NT2/D1 (cell line): ENCODE data around the gene TBL1XR1.

Experiments
- DNase-seq: peaks from one replicate; pipeline ENCODE4 v3.0.0-alpha.2; 2011; ENCODE audit warnings: low read depth, low spot score
- H3K27me3 ChIP-seq: 2 replicates; pipeline ENCODE4 v1.6.0; 2011; ENCODE audit warnings: mild to moderate bottlenecking; ENCODE audit not compliant: insufficient read length, insufficient read depth
- H3K36me3 ChIP-seq: 2 replicates; pipeline ENCODE4 v1.6.1; 2011; ENCODE audit warnings: mild to moderate bottlenecking, low read length, mixed read lengths; ENCODE audit not compliant: insufficient read depth, insufficient read length
- H3K4me1 ChIP-seq: 2 replicates; pipeline ENCODE4 v1.5.1; 2011; ENCODE audit not compliant: insufficient read depth, insufficient read length
- H3K4me3 ChIP-seq: 2 replicates; pipeline ENCODE4 v1.5.1; 2011; ENCODE audit warnings: low read depth; ENCODE audit not compliant: insufficient read length
- H3K9ac ChIP-seq: 2 replicates; pipeline ENCODE4 v1.6.0; 2011; ENCODE audit warnings: low read depth; ENCODE audit not compliant: insufficient read length
- H3K9me3 ChIP-seq: 2 replicates; pipeline ENCODE4 v1.5.1; 2011; ENCODE audit warnings: mild to moderate bottlenecking, low read length; ENCODE audit not compliant: insufficient read depth
- SUZ12 ChIP-seq: IDR thresholded peaks from 2 replicates; pipeline ENCODE4 v1.6.1; 2011; ENCODE audit not compliant: insufficient read length, insufficient read depth; ENCODE audit errors: extremely low read depth
- YY1 ChIP-seq: IDR thresholded peaks from 2 replicates; pipeline ENCODE4 v1.6.1; 2011; ENCODE audit not compliant: insufficient read length, insufficient read depth
- ZNF274 ChIP-seq: IDR thresholded peaks from 2 replicates; pipeline ENCODE4 v1.6.1; 2011; ENCODE audit warnings: mild to moderate bottlenecking, low read depth, low read length

Gene TBL1XR1

GRCh38 chr3:177039490-177040274 lies 157.6 kb downstream of the TBL1XR1 start:
- Histone ChIP-seq H3K4me3 (no peak overlapping the region), H3K4me1 (no peaks in the 10 kb centered on the region), H3K9me3 (no peaks in the 10 kb centered on the region), H3K27me3 (no peaks in the 10 kb centered on the region), H3K9ac (no peak overlapping the region), H3K36me3 (peaks cover 60% of the 10 kb centered on the region)
- no peak for TF ChIP-seq SUZ12
- TF ChIP-seq YY1: no peak
- TF ChIP-seq ZNF274: no peak
- DNase-seq: no peak

DNA sequence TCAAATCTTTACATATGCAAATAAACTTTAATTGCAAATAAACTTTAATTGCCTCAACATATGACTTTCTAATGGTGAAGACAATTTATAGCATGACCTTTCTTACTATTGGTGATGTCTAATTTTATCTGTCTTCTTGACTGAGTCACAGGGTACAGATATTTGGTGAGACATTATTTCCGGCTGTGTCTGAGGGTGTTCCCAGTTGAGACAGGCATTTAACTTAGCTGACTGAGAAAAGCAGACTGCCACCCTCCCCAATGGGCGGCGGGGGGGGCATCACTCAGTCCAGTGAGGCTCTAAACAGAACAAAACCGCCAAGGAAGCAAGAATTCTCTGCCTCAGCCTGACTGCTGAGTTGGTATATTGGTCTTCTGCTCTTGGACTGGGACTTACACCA lies 160.0 kb downstream of the TBL1XR1 start:
- Histone ChIP-seq H3K9me3 (no peaks in the 10 kb centered on the region), H3K9ac (no peak overlapping the region), H3K4me3 (no peak overlapping the region), H3K4me1 (no peaks in the 10 kb centered on the region), H3K27me3 (no peaks in the 10 kb centered on the region), H3K36me3 (peaks cover 64% of the 10 kb centered on the region)
- no peak for DNase-seq
- TF ChIP-seq SUZ12 (no peak), ZNF274 (no peak), YY1 (no peak)

- no peaks in the 10 kb centered on the region for H3K4me1 ChIP-seq
- H3K27me3 ChIP-seq: no peaks in the 10 kb centered on the region
- H3K4me3 ChIP-seq: no peak overlapping the region
- no peak overlapping the region for H3K9ac ChIP-seq
- DNase-seq: no peak
- H3K36me3 ChIP-seq: peaks cover 51% of the 10 kb centered on the region
- H3K9me3 ChIP-seq: no peaks in the 10 kb centered on the region
- TF ChIP-seq YY1: no peak
- no peak for TF ChIP-seq ZNF274
- TF ChIP-seq SUZ12: no peak
Measured at GRCh38 chr3:177035676-177036075, 161.6 kb downstream of the TBL1XR1 start.

- no peak overlapping the region for H3K4me3 ChIP-seq
- H3K4me1 ChIP-seq: no peaks in the 10 kb centered on the region
- peaks cover 54% of the 10 kb centered on the region for H3K36me3 ChIP-seq
- no peaks in the 10 kb centered on the region for H3K9me3 ChIP-seq
- TF ChIP-seq ZNF274: no peak
- no peak for TF ChIP-seq SUZ12
- no peak for TF ChIP-seq YY1
- no peak overlapping the region for H3K9ac ChIP-seq
- no peak for DNase-seq
- H3K27me3 ChIP-seq: no peaks in the 10 kb centered on the region
Measured at GRCh38 chr3:177034832-177035475, 162.3 kb downstream of the TBL1XR1 start.

DNA sequence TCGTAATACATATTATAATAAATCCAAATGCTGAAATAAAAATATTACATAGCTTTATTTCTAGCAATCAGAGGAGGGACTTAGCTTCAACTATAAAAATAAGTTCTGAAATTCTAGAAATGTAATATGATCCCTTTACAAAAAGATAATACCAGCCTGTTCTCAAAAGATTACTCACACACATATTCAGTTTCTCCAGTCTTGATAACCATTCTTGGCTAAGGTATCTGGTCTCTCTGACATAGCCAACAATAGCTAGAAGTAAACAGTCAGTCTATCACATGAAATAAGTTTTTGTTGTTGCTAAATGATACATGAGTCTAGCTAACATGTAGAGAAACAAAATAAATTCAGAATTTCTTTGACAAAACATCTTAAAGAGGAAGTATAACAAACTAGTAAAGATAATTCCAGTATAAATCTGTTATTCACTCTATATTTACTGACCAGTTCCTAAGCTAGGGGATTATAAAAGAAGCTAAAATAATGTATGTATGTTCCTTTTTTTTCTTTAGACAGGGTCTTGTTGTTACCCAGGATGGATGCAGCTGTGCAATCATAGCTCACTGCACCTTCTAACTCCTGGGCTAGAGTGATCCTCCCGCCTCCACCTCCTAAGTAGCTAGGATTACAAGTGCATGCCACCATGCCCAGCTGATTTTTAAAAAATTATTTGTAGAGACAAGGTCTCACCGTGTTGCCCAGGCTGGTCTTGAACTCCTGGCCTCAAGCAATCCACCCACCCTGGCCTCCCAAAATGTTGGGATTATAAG lies 170.6 kb downstream of the TBL1XR1 start:
- peaks cover 32% of the 10 kb centered on the region for H3K36me3 ChIP-seq

GRCh38 chr3:177015881-177016280 lies 181.4 kb downstream of the TBL1XR1 start:
- Histone ChIP-seq H3K9me3 (no peaks in the 10 kb centered on the region; the same call in 1 of the 2 replicates), H3K27me3 (no peaks in the 10 kb centered on the region), H3K4me3 (no peak overlapping the region), H3K36me3 (no peaks in the 10 kb centered on the region), H3K9ac (no peak overlapping the region), H3K4me1 (no peaks in the 10 kb centered on the region)
- TF ChIP-seq YY1: no peak
- no peak for TF ChIP-seq ZNF274
- no peak for TF ChIP-seq SUZ12
- DNase-seq: no peak

More for the DNA sequence above, 170.6 kb downstream of the TBL1XR1 start:
- no peak for DNase-seq
- TF ChIP-seq ZNF274 (no peak), YY1 (no peak), SUZ12 (no peak)
- Histone ChIP-seq H3K27me3 (no peaks in the 10 kb centered on the region), H3K9ac (no peak overlapping the region), H3K4me3 (no peak overlapping the region), H3K4me1 (no peaks in the 10 kb centered on the region), H3K9me3 (no peaks in the 10 kb centered on the region)

- no peaks in the 10 kb centered on the region for H3K4me1 ChIP-seq
Measured at GRCh38 chr3:177013681-177014280, 183.5 kb downstream of the TBL1XR1 start.

More at GRCh38 chr3:177013681-177014280, 183.5 kb downstream of the TBL1XR1 start:
- H3K27me3 ChIP-seq: no peaks in the 10 kb centered on the region
- H3K9me3 ChIP-seq: no peaks in the 10 kb centered on the region; the same call in 1 of the 2 replicates
- H3K9ac ChIP-seq: no peak overlapping the region
- no peak overlapping the region for H3K4me3 ChIP-seq
- DNase-seq: peak; percentile 20
- H3K36me3 ChIP-seq: no peaks in the 10 kb centered on the region
- no peak for TF ChIP-seq SUZ12
- no peak for TF ChIP-seq ZNF274
- TF ChIP-seq YY1: no peak
